ENCODE results near the gene CLSTN2. TPM values are rescaled to one million over a fixed set of nuclear protein-coding genes. Genes with fewer than 3 reads are reported as not detected.

Gene CLSTN2
- total RNA-seq, 1 donor from 2014 or later: 0.74 TPM

DNA sequence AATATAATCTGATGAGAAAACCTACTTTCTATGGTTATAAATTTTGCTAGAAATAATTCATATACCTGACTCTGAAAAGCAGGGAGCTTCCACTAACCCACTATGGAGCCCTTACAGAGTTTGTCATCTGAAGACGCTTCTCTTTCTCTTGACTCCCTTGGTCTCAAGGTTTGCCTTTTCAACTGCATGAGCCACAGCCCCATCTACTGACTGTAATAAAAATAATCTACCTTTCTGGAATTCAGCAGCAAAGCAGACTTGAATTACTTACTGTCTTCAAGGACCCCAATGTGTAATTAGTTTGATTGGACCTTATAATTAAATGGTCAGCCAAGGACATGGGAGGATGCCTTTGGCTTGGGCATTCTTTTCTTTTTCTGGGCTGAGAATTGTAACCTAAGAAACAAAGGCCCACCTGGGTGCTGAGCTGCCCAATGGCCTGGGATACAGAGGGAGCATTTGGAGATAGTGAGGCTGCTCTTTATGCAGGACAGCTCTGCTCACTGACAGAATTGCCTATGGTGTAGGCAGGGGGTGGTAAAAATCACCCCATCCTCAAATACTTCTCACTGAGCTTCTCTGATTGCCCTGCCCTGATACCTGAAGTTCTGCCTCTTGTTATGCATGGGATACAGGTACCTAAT, 564.3 kb downstream of the CLSTN2 start:
- H3K4me1 Mint-ChIP-seq (ENCODE audit: unreplicated experiment): no peaks in the 10 kb centered on the region
- H3K27me3 Mint-ChIP-seq (ENCODE audit: unreplicated experiment): no peaks in the 10 kb centered on the region
- H3K4me3 Mint-ChIP-seq (ENCODE audit: unreplicated experiment): no peak overlapping the region
- TF ChIP-seq, protein P1, sequence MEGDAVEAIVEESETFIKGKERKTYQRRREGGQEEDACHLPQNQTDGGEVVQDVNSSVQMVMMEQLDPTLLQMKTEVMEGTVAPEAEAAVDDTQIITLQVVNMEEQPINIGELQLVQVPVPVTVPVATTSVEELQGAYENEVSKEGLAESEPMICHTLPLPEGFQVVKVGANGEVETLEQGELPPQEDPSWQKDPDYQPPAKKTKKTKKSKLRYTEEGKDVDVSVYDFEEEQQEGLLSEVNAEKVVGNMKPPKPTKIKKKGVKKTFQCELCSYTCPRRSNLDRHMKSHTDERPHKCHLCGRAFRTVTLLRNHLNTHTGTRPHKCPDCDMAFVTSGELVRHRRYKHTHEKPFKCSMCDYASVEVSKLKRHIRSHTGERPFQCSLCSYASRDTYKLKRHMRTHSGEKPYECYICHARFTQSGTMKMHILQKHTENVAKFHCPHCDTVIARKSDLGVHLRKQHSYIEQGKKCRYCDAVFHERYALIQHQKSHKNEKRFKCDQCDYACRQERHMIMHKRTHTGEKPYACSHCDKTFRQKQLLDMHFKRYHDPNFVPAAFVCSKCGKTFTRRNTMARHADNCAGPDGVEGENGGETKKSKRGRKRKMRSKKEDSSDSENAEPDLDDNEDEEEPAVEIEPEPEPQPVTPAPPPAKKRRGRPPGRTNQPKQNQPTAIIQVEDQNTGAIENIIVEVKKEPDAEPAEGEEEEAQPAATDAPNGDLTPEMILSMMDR (IDR thresholded peaks at IDR 0.05; ENCODE audit: unreplicated experiment): no peak
- no peaks in the 10 kb centered on the region for H3K36me3 Mint-ChIP-seq (ENCODE audit: low read depth, unreplicated experiment)
- no peaks in the 10 kb centered on the region for H3K9me3 Mint-ChIP-seq (ENCODE audit: unreplicated experiment)
- no peak overlapping the region for H3K27ac Mint-ChIP-seq (ENCODE audit: unreplicated experiment)
- DNase-seq (ENCODE audit: low spot score): no peak

DNA sequence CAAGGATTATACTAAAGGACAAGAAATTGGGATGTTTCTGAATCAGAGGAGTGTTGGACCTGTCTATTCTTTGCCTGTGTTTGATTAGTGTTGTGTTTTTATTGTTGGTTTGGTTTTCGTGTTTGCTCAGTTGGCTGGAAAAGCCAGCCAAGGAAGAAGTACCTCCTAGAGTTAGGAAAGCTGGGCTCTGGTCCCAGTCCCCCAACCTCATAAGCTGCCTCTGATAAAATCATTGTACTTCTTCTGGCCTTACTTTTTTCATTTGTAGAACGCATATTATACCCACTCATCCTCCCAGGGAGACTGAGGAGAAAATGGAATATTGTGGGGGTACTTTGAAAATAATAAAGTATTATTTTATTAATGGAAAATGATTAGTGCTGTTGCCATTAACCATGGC, 565.5 kb downstream of the CLSTN2 start:
- Mint-ChIP-seq H3K4me1 (ENCODE audit: unreplicated experiment) (no peaks in the 10 kb centered on the region), H3K27ac (ENCODE audit: unreplicated experiment) (no peak overlapping the region), H3K4me3 (ENCODE audit: unreplicated experiment) (no peak overlapping the region), H3K9me3 (ENCODE audit: unreplicated experiment) (no peaks in the 10 kb centered on the region), H3K36me3 (ENCODE audit: low read depth, unreplicated experiment) (no peaks in the 10 kb centered on the region), H3K27me3 (ENCODE audit: unreplicated experiment) (no peaks in the 10 kb centered on the region)
- no peak for DNase-seq (ENCODE audit: low spot score)
- TF ChIP-seq, protein P1 (IDR thresholded peaks at IDR 0.05; ENCODE audit: unreplicated experiment): no peak

- TF ChIP-seq, protein P1 (IDR thresholded peaks at IDR 0.05; ENCODE audit: unreplicated experiment): no peak
- no peaks in the 10 kb centered on the region for H3K9me3 Mint-ChIP-seq (ENCODE audit: unreplicated experiment)
- no peak overlapping the region for H3K27ac Mint-ChIP-seq (ENCODE audit: unreplicated experiment)
- H3K4me1 Mint-ChIP-seq (ENCODE audit: unreplicated experiment): no peaks in the 10 kb centered on the region
- no peak for DNase-seq (ENCODE audit: low spot score)
- no peaks in the 10 kb centered on the region for H3K36me3 Mint-ChIP-seq (ENCODE audit: low read depth, unreplicated experiment)
- no peak overlapping the region for H3K4me3 Mint-ChIP-seq (ENCODE audit: unreplicated experiment)
- no peaks in the 10 kb centered on the region for H3K27me3 Mint-ChIP-seq (ENCODE audit: unreplicated experiment)
Observed at GRCh38 chr3:140501061-140501769, 566.2 kb downstream of the CLSTN2 start.

GRCh38 chr3:140501770-140502364, 566.9 kb downstream of the CLSTN2 start:
- TF ChIP-seq, protein P1 (IDR thresholded peaks at IDR 0.05; ENCODE audit: unreplicated experiment): no peak
- no peaks in the 10 kb centered on the region for H3K9me3 Mint-ChIP-seq (ENCODE audit: unreplicated experiment)
- no peaks in the 10 kb centered on the region for H3K27me3 Mint-ChIP-seq (ENCODE audit: unreplicated experiment)
- no peaks in the 10 kb centered on the region for H3K4me1 Mint-ChIP-seq (ENCODE audit: unreplicated experiment)
- no peak overlapping the region for H3K4me3 Mint-ChIP-seq (ENCODE audit: unreplicated experiment)
- DNase-seq (ENCODE audit: low spot score): no peak
- H3K27ac Mint-ChIP-seq (ENCODE audit: unreplicated experiment): no peak overlapping the region
- no peaks in the 10 kb centered on the region for H3K36me3 Mint-ChIP-seq (ENCODE audit: low read depth, unreplicated experiment)

GRCh38 chr3:140505213-140505612, 570.2 kb downstream of the CLSTN2 start:
- no peak for DNase-seq (ENCODE audit: low spot score)
- H3K36me3 Mint-ChIP-seq (ENCODE audit: low read depth, unreplicated experiment): no peaks in the 10 kb centered on the region
- H3K27ac Mint-ChIP-seq (ENCODE audit: unreplicated experiment): no peak overlapping the region
- no peak overlapping the region for H3K4me3 Mint-ChIP-seq (ENCODE audit: unreplicated experiment)
- no peaks in the 10 kb centered on the region for H3K9me3 Mint-ChIP-seq (ENCODE audit: unreplicated experiment)
- H3K27me3 Mint-ChIP-seq (ENCODE audit: unreplicated experiment): peaks cover 2% of the 10 kb centered on the region
- H3K4me1 Mint-ChIP-seq (ENCODE audit: unreplicated experiment): peaks cover 8% of the 10 kb centered on the region
- TF ChIP-seq, protein P1 (IDR thresholded peaks at IDR 0.05; ENCODE audit: unreplicated experiment): no peak
